ENCODE results near the gene PLCB4. TPM values are rescaled to one million over a fixed set of nuclear protein-coding genes. Genes with fewer than 3 reads are reported as not detected.

Gene PLCB4
- total RNA-seq, 4 donors from 2014 or later = 20.6 to 45.9 (median 34.2) TPM

GRCh38 chr20:9367328-9367727 is 298.4 kb downstream of the PLCB4 start:
- in situ Hi-C loops (cut with MboI; ENCODE audit: low pct_ligation_motif_present in 1 of 4, low pct_unique_long_range_greater_than_20kb in 1 of 4, low sequenced_read_pairs in 3 of 4) (loop anchor here (10.0 to 25.0 kb wide), 4 partner anchors 505 to 613 kb away; no protein-coding TSS in a partner anchor), intact Hi-C loops (cut with DNase I; ENCODE audit: low total_unique reads) (loop anchor here (10.0 kb wide), 1 partner anchor 513 kb away; no protein-coding TSS in a partner anchor)
- H3K9me3 ChIP-seq = no peaks in the 10 kb centered on the region
- no peaks in the 10 kb centered on the region for H3K36me3 ChIP-seq
- no peak for DNase-seq
- no peak for TF ChIP-seq POLR2AphosphoS5 (IDR thresholded peaks at IDR 0.05)
- no peak for TF ChIP-seq POLR2A (IDR thresholded peaks at IDR 0.05)
- TF ChIP-seq, protein P1, sequence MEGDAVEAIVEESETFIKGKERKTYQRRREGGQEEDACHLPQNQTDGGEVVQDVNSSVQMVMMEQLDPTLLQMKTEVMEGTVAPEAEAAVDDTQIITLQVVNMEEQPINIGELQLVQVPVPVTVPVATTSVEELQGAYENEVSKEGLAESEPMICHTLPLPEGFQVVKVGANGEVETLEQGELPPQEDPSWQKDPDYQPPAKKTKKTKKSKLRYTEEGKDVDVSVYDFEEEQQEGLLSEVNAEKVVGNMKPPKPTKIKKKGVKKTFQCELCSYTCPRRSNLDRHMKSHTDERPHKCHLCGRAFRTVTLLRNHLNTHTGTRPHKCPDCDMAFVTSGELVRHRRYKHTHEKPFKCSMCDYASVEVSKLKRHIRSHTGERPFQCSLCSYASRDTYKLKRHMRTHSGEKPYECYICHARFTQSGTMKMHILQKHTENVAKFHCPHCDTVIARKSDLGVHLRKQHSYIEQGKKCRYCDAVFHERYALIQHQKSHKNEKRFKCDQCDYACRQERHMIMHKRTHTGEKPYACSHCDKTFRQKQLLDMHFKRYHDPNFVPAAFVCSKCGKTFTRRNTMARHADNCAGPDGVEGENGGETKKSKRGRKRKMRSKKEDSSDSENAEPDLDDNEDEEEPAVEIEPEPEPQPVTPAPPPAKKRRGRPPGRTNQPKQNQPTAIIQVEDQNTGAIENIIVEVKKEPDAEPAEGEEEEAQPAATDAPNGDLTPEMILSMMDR (IDR thresholded peaks at IDR 0.05) = no peak
- no peak for TF ChIP-seq EP300 (IDR thresholded peaks at IDR 0.05; ENCODE audit: low read depth)
- no peaks in the 10 kb centered on the region for H3K27me3 ChIP-seq
- no peak overlapping the region for H3K4me3 ChIP-seq
- H3K27ac ChIP-seq = no peak overlapping the region
- no peaks in the 10 kb centered on the region for H3K4me1 ChIP-seq

- Histone ChIP-seq H3K36me3 (no peaks in the 10 kb centered on the region), H3K4me1 (no peaks in the 10 kb centered on the region), H3K4me3 (no peak overlapping the region), H3K27ac (no peak overlapping the region), H3K27me3 (no peaks in the 10 kb centered on the region), H3K9me3 (no peaks in the 10 kb centered on the region)
- in situ Hi-C loops (cut with MboI; ENCODE audit: low pct_ligation_motif_present in 1 of 4, low pct_unique_long_range_greater_than_20kb in 1 of 4, low sequenced_read_pairs in 3 of 4) (loop anchor here (10.0 to 25.0 kb wide), 4 partner anchors 505 to 613 kb away; no protein-coding TSS in a partner anchor), intact Hi-C loops (cut with DNase I; ENCODE audit: low total_unique reads) (loop anchor here (10.0 kb wide), 1 partner anchor 513 kb away; no protein-coding TSS in a partner anchor)
- 54 to 67% methylated on average over 2 of the region's 2 CpGs for WGBS, 2 donors (ENCODE audit: low coverage in 1 of 2)
- TF ChIP-seq, protein P1 (IDR thresholded peaks at IDR 0.05) = no peak
- TF ChIP-seq EP300 (IDR thresholded peaks at IDR 0.05; ENCODE audit: low read depth) (no peak), POLR2AphosphoS5 (IDR thresholded peaks at IDR 0.05) (no peak), POLR2A (IDR thresholded peaks at IDR 0.05) (no peak)
- no peak for DNase-seq
Observed at GRCh38 chr20:9367746-9368145, 298.9 kb downstream of the PLCB4 start.

DNA sequence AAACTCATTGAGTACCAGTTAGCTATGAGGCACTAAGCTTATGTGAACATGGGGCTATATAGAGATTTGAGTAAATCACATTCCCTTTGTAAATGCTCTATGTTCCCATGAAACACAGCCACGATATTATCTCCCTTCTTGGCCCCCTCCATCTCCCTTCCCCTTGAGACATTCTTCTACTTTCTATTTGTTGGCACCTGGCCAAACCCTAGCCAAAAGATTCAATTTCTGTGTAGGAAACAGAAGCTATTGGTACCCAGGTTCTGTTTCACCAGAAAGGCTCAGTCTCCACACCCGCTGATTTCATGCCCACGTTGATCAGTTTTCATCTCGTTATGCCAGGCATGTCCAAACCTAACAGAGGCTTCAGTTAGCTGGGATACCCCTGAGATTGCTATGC is 300.0 kb downstream of the PLCB4 start:
- Histone ChIP-seq H3K27ac (no peak overlapping the region), H3K36me3 (no peaks in the 10 kb centered on the region), H3K4me1 (no peaks in the 10 kb centered on the region), H3K4me3 (no peak overlapping the region), H3K9me3 (no peaks in the 10 kb centered on the region), H3K27me3 (no peaks in the 10 kb centered on the region)
- TF ChIP-seq POLR2AphosphoS5 (IDR thresholded peaks at IDR 0.05) = no peak
- no peak for TF ChIP-seq POLR2A (IDR thresholded peaks at IDR 0.05)
- TF ChIP-seq EP300 (IDR thresholded peaks at IDR 0.05; ENCODE audit: low read depth) = no peak
- TF ChIP-seq, protein P1 (IDR thresholded peaks at IDR 0.05) = no peak
- WGBS, 2 donors (ENCODE audit: low coverage in 1 of 2) = 60 to 76% methylated on average over 2 to 4 of the region's 4 CpGs
- DNase-seq = no peak
- intact Hi-C loops (cut with DNase I; ENCODE audit: low total_unique reads) (loop anchor here (10.0 kb wide), 1 partner anchor 514 kb away; no protein-coding TSS in a partner anchor), in situ Hi-C loops (cut with MboI; ENCODE audit: low pct_ligation_motif_present in 1 of 4, low pct_unique_long_range_greater_than_20kb in 1 of 4, low sequenced_read_pairs in 3 of 4) (loop anchor here (10.0 to 25.0 kb wide), 4 partner anchors 507 to 614 kb away; no protein-coding TSS in a partner anchor)

GRCh38 chr20:9369557-9369956 is 300.7 kb downstream of the PLCB4 start:
- no peak overlapping the region for H3K27ac ChIP-seq
- H3K9me3 ChIP-seq = no peaks in the 10 kb centered on the region
- no peaks in the 10 kb centered on the region for H3K27me3 ChIP-seq
- intact Hi-C loops (cut with DNase I; ENCODE audit: low total_unique reads) (loop anchor here (10.0 kb wide), 1 partner anchor 515 kb away; no protein-coding TSS in a partner anchor), in situ Hi-C loops (cut with MboI; ENCODE audit: low pct_ligation_motif_present in 1 of 4, low pct_unique_long_range_greater_than_20kb in 1 of 4, low sequenced_read_pairs in 3 of 4) (loop anchor here (10.0 to 25.0 kb wide), 4 partner anchors 507 to 615 kb away; no protein-coding TSS in a partner anchor)
- 66 to 90% methylated on average over 4 of the region's 4 CpGs for WGBS, 2 donors (ENCODE audit: low coverage in 1 of 2)
- H3K4me1 ChIP-seq = no peaks in the 10 kb centered on the region
- H3K4me3 ChIP-seq = no peak overlapping the region
- H3K36me3 ChIP-seq = no peaks in the 10 kb centered on the region
- DNase-seq = no peak
- TF ChIP-seq EP300 (IDR thresholded peaks at IDR 0.05; ENCODE audit: low read depth) = no peak
- TF ChIP-seq POLR2A (IDR thresholded peaks at IDR 0.05) = no peak
- no peak for TF ChIP-seq POLR2AphosphoS5 (IDR thresholded peaks at IDR 0.05)
- TF ChIP-seq, protein P1 (IDR thresholded peaks at IDR 0.05) = no peak

All from transverse colon (tissue), 4 donors.